Calu3 (cell line): Measurements from ENCODE around the gene FDXACB1. TPM values are rescaled to one million over a fixed set of nuclear protein-coding genes. Genes with fewer than 3 reads are reported as not detected.

Experiments used
- BruUV-seq: library from RNA; stranded (reverse); fragments of 400-500 nt; replicated peaks from 2 replicates; lab custom pipeline; 2021; lab: Mats Ljungman, UMichigan
- CTCF ChIA-PET: fragments of 300-600 bp; sonication (Branson Sonifier 250); formaldehyde crosslinking; loops from one replicate; lab custom pipeline; 2022; ENCODE audit warnings: antibody characterized with exemption; lab: Charles Lee
- DNase-seq: peaks from one replicate; pipeline ENCODE4 v3.0.0; 2022
- H3K27ac Mint-ChIP-seq: one replicate; pipeline ENCODE4 v1.8.0; 2022; ENCODE audit warnings: mixed read lengths; ENCODE audit not compliant: unreplicated experiment
- H3K27me3 Mint-ChIP-seq: one replicate; pipeline ENCODE4 v1.8.0; 2022; ENCODE audit warnings: mixed read lengths; ENCODE audit not compliant: unreplicated experiment
- H3K36me3 Mint-ChIP-seq: one replicate; pipeline ENCODE4 v1.8.0; 2022; ENCODE audit warnings: mild to moderate bottlenecking, moderate library complexity, mixed read lengths; ENCODE audit not compliant: insufficient read depth, unreplicated experiment
- H3K4me1 Mint-ChIP-seq: one replicate; pipeline ENCODE4 v1.8.0; 2022; ENCODE audit warnings: mild to moderate bottlenecking, low read depth, mixed read lengths; ENCODE audit not compliant: unreplicated experiment
- H3K4me3 Mint-ChIP-seq: one replicate; pipeline ENCODE4 v1.8.0; 2022; ENCODE audit warnings: mild to moderate bottlenecking, low read depth, moderate library complexity, mixed read lengths; ENCODE audit not compliant: unreplicated experiment
- H3K9me3 Mint-ChIP-seq: one replicate; pipeline ENCODE4 v1.8.0; 2022; ENCODE audit warnings: low read depth, mixed read lengths; ENCODE audit not compliant: unreplicated experiment
- CTCF ChIP-seq: fragments of 200-600 bp; IDR thresholded peaks from one replicate; pipeline ENCODE4 v1.8.0; 2022; ENCODE audit warnings: antibody characterized with exemption; ENCODE audit not compliant: unreplicated experiment
- intact Hi-C: fragments of 100-400 bp; cut with micrococcal nuclease; formaldehyde crosslinking; loops from one replicate; pipeline ENCODE4 v1.10.0; 2022; ENCODE audit not compliant: unreplicated experiment
- total RNA-seq: library from RNA; stranded (reverse); gene quantifications from 2 replicates; pipeline ENCODE4 v1.2.3, GENCODE V29; 2022

FDXACB1 gene
- total RNA-seq, 1 experiment from 2014 or later, result 1.7 TPM

GRCh38 chr11:111920908-111921307 is 41.9 kb upstream of the FDXACB1 start:
- H3K27ac Mint-ChIP-seq, result no peak overlapping the region
- no peak overlapping the region for H3K4me3 Mint-ChIP-seq
- intact Hi-C loops, result no loop called here
- H3K36me3 Mint-ChIP-seq, result peaks cover 7% of the 10 kb centered on the region
- BruUV-seq, result no TSS peak
- H3K27me3 Mint-ChIP-seq, result no peaks in the 10 kb centered on the region
- CTCF ChIA-PET, result no interaction called here
- H3K9me3 Mint-ChIP-seq, result no peaks in the 10 kb centered on the region
- H3K4me1 Mint-ChIP-seq, result peaks cover 20% of the 10 kb centered on the region
- no peak for DNase-seq
- no peak for TF ChIP-seq CTCF

- peaks cover 6% of the 10 kb centered on the region for H3K4me1 Mint-ChIP-seq
- CTCF ChIA-PET, result interaction anchor here (1.2 kb wide), 2 partner anchors 8 to 63 kb away, joined by 4 to 9 read pairs; no protein-coding TSS in a partner anchor
- no peaks in the 10 kb centered on the region for H3K27me3 Mint-ChIP-seq
- intact Hi-C loops, result no loop called here
- no peaks in the 10 kb centered on the region for H3K9me3 Mint-ChIP-seq
- H3K4me3 Mint-ChIP-seq, result peak within 1 kb of the TSS; percentile 70
- peaks cover 7% of the 10 kb centered on the region for H3K36me3 Mint-ChIP-seq
- H3K27ac Mint-ChIP-seq, result peak within 1 kb of the TSS; percentile 77
- no peak for TF ChIP-seq CTCF
- DNase-seq, result peak; percentile 78
- BruUV-seq, result no TSS peak
Measured at GRCh38 chr11:111918390-111919256, 39.7 kb upstream of the FDXACB1 start, which contains the start of gene C11orf52. Gene C11orf52, plus strand, starts transcription at chr11:111918913. Its CDS starts 60 bp downstream, at chr11:111918973.

GRCh38 chr11:111917788-111918187 is 38.8 kb upstream of the FDXACB1 start:
- intact Hi-C loops, result no loop called here
- CTCF ChIA-PET, result interaction anchor here (0.7 to 1.2 kb wide), 2 partner anchors 9 to 203 kb away, joined by 4 read pairs; no protein-coding TSS in a partner anchor
- peaks cover 7% of the 10 kb centered on the region for H3K36me3 Mint-ChIP-seq
- no peaks in the 10 kb centered on the region for H3K4me1 Mint-ChIP-seq
- no peak overlapping the region for H3K4me3 Mint-ChIP-seq
- TF ChIP-seq CTCF, result no peak
- no peak overlapping the region for H3K27ac Mint-ChIP-seq
- no peaks in the 10 kb centered on the region for H3K9me3 Mint-ChIP-seq
- no peak for DNase-seq
- no peaks in the 10 kb centered on the region for H3K27me3 Mint-ChIP-seq
- BruUV-seq, result no TSS peak

GRCh38 chr11:111917312-111917711 is 38.3 kb upstream of the FDXACB1 start:
- H3K4me1 Mint-ChIP-seq, result no peaks in the 10 kb centered on the region
- intact Hi-C loops, result no loop called here
- DNase-seq, result no peak
- H3K4me3 Mint-ChIP-seq, result no peak overlapping the region
- no peak for TF ChIP-seq CTCF
- BruUV-seq, result no TSS peak
- H3K27me3 Mint-ChIP-seq, result no peaks in the 10 kb centered on the region
- H3K27ac Mint-ChIP-seq, result no peak overlapping the region
- CTCF ChIA-PET, result interaction anchor here (0.7 to 1.2 kb wide), 2 partner anchors 10 to 203 kb away, joined by 4 read pairs; no protein-coding TSS in a partner anchor
- H3K9me3 Mint-ChIP-seq, result no peaks in the 10 kb centered on the region
- H3K36me3 Mint-ChIP-seq, result peaks cover 7% of the 10 kb centered on the region
